ENCODE results near the gene MYOZ3.

MYOZ3 gene

DNA sequence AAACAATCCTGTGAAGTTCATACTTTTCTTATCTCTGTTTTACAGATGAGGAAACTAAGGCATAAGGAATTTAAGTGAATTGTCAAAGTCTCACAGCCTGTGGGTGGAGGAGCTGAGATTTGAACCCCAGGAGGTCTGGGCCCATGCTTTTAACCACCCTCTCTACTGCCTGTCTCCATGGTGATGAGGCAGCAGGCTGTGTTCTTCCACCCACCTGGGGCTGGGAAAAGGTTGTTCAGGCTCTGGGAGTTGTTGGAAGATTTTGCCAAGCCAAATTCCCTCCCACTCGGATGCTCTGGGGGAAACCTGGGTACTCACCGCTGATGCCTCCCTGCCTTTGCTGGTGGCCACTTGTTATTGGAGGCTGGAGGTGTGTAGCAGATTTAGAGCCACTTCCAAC lies 38.9 kb upstream of the MYOZ3 start:
- DNase-seq (ENCODE audit: low spot score): no peak
- Histone ChIP-seq H3K4me3 (no peak overlapping the region), H3K27ac (peak overlapping the region; percentile 27 to 100)
- TF ChIP-seq, protein P1, sequence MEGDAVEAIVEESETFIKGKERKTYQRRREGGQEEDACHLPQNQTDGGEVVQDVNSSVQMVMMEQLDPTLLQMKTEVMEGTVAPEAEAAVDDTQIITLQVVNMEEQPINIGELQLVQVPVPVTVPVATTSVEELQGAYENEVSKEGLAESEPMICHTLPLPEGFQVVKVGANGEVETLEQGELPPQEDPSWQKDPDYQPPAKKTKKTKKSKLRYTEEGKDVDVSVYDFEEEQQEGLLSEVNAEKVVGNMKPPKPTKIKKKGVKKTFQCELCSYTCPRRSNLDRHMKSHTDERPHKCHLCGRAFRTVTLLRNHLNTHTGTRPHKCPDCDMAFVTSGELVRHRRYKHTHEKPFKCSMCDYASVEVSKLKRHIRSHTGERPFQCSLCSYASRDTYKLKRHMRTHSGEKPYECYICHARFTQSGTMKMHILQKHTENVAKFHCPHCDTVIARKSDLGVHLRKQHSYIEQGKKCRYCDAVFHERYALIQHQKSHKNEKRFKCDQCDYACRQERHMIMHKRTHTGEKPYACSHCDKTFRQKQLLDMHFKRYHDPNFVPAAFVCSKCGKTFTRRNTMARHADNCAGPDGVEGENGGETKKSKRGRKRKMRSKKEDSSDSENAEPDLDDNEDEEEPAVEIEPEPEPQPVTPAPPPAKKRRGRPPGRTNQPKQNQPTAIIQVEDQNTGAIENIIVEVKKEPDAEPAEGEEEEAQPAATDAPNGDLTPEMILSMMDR (IDR thresholded peaks at IDR 0.05): no peak

DNA sequence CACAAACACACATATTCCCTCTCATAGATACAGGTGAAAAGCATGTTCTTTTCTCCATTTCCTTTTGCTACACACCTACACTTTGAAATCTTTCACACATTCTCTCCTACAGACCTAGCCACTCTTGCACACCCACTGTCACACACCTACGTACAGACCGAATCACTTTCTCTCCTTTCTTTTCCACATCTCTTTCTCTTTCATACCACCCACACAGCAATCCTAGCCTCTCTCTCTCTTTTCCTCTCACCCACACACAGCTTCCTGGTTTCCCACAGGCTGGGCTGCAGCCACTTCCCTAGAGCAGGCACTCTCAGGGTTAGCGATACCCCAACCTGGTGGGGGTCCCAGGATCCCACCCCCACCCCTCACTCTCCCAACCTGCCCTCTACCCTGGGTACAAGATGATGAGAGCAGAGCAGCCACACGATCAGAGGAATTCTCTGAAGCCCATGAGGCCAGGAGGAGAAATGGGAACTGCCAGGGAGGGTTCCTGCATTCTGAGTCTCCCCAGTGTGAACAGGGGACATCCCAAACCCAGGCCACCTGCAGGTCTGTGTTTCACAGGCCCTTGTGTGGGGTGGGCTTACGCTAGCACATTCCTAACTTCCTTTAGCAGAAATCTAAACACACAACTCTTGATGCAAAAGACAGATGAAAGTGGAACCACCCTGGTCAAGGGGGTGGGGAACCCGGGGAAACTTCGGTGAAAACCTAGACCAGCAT lies 37.7 kb upstream of the MYOZ3 start:
- H3K4me3 ChIP-seq: peak overlapping the region; percentile 99
- TF ChIP-seq, protein P1 (IDR thresholded peaks at IDR 0.05): no peak
- peak overlapping the region; percentile 99 to 100 for H3K27ac ChIP-seq
- no peak for DNase-seq (ENCODE audit: low spot score)

DNA sequence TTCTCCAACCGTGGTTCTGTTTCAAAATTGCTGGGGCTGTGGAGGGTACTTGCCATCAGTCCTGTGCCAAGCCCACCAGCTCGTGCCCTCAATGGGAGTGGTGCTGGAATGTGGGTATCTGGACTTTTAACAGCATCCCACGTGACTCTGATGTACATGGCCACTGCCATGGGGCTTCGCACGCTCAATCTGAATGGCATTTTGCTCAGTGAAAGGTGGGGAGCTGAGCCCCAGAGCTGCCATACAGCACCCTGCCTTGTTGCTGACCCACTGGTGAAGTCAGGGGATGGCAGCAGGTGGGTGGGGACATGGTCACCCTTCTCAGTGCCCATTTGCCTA lies 37.2 kb upstream of the MYOZ3 start:
- TF ChIP-seq, protein P1 (IDR thresholded peaks at IDR 0.05): no peak
- DNase-seq (ENCODE audit: low spot score): no peak
- Histone ChIP-seq H3K4me3 (peak overlapping the region; percentile 99), H3K27ac (peak overlapping the region; percentile 99 to 100)

DNA sequence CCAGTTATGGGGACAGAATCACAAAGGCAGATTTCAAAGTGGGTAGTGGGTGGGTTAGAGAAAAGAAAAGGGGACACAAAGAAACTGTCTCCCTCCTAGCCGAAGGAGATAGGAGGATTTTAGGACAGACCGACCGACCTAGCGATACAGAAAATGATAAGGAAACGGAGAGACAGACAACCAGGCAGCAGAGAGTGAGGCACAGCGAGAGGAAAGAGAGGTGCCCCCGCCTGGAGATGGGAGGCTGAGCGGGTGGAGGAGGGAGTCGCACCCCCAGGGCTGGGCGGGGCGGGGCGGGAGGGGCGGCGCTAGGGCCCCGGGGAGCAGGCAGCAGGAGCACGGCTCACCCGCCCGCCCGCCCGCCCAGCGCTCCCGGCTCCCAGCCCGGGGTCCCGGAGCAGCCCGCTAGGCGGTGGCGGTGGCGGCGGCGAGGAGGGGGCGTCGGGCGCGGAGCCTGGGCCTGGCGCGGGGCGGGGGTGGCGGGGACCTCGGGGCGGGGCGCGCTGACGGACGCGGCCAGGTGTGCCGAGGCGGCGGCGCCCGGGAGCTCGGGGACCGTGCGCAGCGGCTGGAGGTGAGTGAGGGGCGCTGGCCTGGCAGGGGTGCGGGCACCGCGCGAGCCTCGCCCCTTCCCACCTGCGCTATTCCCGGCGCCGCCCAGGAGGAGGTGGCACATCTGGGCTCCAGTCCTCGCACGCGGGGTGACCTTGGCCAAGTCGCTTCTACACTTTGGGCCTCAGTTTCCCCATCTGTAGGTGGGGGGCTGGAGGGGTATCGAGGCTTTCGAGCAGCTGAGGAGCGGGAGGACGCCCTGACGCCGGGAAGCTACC lies 36.5 kb upstream of the MYOZ3 start:
- Histone ChIP-seq H3K4me3 (peak overlapping the region; percentile 99), H3K27ac (peak overlapping the region; percentile 99 to 100)
- TF ChIP-seq, protein P1 (IDR thresholded peaks at IDR 0.05): no peak
- DNase-seq (ENCODE audit: low spot score): no peak

DNA sequence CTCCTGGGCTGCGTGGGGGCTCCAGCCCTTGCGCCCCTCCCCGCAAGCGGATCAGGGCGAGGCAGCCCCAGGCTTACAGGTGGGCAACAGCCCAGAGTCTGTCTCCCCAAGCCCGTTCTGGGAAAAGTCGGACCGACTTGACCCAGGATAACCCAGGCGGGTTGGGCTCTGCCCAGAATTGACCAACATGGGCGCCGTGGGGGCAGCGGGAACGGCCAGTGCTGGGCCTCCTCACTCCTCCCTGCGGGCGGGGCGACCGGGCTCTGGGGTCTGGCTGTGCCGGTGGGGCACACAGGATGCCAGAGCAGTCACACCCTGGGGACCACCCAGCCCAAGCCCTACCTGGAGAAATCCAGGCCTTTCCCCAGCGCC lies 35.9 kb upstream of the MYOZ3 start:
- TF ChIP-seq, protein P1 (IDR thresholded peaks at IDR 0.05): no peak
- Histone ChIP-seq H3K27ac (peak overlapping the region; percentile 99 to 100), H3K4me3 (peak overlapping the region; percentile 99)
- DNase-seq (ENCODE audit: low spot score): no peak

DNA sequence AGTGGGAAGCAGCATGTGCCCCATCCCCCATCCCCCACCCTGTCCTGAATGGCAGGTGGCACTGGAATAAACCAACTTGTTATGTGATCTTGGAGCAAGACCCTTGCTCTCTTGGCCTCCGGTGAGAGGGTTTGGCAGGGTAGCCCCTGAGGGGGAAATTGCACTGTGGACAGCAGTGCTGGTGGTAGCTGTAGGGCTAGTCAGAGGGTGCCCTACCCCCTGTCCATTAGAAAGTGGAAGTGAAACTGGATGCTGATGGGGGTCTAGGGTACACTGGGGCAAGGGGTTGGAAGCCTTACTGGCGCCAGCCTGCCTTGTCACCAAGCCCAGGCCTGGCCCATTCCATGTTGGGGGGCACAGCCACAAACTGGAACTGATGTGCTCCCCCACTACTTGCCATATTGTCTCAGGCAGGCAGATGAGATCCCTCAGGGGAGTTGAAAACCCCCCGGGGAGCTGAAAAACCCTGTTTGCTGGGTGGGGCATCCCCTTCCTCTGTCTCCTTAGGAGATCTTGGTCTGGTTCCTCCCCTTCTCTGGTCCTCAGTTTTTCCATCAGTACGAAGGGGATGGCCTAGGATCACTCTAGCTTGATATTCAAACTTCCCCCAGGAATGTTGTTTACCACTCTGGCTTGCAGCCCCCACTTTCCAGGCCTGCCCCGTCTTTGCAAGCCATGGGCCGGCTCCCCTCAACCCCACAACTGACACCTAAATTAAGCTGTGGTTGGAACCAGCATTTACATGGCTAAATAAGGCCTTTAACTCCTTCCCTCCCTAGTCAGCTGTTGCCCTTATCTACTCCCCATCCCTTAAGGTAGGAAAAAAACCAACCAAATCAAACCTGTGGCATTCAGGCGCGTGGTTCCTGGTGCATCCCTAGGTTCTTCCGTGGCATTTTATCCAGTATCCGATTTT lies 35.0 kb upstream of the MYOZ3 start:
- Histone ChIP-seq H3K4me3 (peak overlapping the region; percentile 99), H3K27ac (peak overlapping the region; percentile 99 to 100)
- DNase-seq (ENCODE audit: low spot score): no peak
- TF ChIP-seq, protein P1 (IDR thresholded peaks at IDR 0.05): no peak
